Peyer's patch (tissue), 4 donors: ENCODE results near the gene CAB39L.

Source experiments
- CTCF ChIP-seq, 6 experiments: fragments of 450-650 bp in 4 of 6; fragments of 200-600 bp in 2 of 6; sonication (generic) in 1 of 6; IDR thresholded peaks; one replicate each; pipeline ENCODE4 v1.5.1; 2017 to 2019; ENCODE audit warnings: antibody characterized with exemption in 6 of 6, mild to moderate bottlenecking in 3 of 6, moderate library complexity in 1 of 6
- POLR2A ChIP-seq, 2 donors: fragments of 450-650 bp; IDR thresholded peaks; one replicate each; pipeline ENCODE4 v1.5.1; 2017; ENCODE audit warnings: antibody characterized with exemption in 2 of 2, mild to moderate bottlenecking in 2 of 2, moderate library complexity in 2 of 2

DNA sequence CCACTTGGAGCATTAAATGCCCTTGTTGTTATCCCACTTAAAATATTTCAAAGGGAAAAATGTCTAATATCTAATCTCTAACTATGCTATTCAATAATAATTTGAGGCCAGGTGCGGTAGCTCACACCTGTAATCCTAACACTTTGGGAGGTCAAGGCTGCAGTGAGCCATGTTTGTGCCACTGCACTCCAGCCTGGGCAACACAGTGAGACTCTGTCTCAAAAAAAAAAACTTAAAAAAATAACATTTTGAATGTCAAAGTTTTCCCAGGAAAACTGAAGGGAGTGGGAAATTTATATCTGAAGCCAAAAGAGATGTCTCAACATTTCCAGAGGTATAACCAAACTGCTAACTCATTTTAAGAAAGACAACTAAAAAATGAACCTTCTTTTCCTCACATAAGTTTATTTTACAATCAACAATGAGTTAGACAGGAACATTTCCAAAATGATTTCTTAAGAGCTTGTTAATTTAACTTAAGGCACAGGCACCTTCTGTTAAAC, 47.9 kb downstream of the CAB39L start:
- TF ChIP-seq CTCF (IDR thresholded peaks at IDR 0.05) = no peak
- no peak for TF ChIP-seq POLR2A (IDR thresholded peaks at IDR 0.05)
